ENCODE measurements around the gene RFNG.

Gene RFNG

DNA sequence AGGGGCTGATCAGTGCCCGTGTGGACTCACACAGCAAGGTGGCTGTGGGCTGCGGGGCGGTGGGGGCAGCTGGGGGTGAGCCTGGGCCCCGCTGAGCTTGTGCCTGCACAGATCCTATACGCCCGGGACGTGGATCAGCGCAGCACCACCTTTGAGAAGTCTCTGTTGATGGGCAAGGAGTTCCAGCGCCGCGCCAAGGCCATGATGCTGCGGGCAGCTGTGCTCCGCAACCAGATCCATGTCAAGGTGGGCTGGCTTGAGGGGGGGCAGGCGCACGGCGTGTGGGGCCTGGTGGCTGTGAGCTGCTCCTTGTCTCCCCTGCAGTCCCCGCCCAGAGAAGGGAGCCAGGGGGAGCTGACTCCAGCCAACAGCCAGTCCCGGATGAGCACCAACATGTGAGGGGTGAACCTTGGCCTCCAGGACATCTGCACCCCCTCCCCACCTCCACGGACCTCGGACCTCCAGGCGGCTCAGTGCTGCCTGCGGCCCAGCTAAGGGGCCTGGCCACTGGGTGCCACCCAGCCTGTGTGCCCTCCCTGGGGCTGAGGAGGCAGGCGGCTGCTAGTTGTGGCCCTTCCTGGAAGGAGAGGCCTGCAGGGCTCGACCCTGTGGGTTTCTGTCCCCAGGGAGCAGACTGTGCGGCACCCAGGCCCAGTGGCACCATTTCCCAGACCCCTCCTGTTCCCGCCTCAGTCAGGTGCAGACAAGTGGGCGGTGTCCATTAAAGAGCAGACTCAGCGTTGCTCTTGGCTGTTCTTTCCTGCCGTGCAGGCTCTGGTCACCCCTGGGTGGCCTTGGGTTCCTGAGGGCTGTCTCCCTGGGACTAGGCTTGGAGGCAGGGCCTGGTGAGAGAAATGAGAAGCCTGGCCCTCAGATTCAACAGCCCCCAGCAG, 5.4 kb upstream of the RFNG start:
- no peak for DNase-seq

DNA sequence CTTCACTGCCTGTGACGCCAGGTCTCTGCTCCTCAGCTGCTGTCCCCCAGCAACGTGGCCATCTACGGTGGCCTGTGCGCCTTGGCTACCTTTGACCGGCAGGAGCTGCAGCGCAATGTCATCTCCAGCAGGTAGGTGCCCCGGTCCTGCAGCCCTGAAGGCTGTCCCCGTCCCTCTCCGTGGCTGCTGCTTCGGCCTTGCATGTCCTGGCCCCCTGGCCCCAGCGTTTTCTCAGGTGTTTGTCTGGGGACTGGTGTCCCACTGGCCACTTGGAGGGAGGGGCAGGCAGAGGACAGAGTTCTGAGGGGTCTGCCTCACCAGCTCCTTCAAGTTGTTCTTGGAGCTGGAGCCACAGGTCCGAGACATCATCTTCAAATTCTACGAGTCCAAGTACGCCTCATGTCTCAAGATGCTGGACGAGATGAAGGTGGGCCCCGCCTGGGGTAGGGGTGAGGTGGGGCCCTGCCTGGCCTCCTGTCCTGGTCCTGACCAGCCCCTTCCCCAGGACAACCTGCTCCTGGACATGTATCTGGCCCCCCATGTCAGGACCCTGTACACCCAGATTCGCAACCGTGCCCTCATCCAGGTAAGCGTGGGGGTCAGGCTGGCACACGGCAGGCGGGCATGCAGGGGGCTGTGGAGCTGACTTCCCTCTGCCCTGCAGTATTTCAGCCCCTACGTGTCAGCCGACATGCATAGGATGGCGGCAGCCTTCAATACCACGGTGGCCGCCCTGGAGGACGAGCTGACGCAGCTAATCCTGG, 4.5 kb upstream of the RFNG start:
- DNase-seq: no peak

DNA sequence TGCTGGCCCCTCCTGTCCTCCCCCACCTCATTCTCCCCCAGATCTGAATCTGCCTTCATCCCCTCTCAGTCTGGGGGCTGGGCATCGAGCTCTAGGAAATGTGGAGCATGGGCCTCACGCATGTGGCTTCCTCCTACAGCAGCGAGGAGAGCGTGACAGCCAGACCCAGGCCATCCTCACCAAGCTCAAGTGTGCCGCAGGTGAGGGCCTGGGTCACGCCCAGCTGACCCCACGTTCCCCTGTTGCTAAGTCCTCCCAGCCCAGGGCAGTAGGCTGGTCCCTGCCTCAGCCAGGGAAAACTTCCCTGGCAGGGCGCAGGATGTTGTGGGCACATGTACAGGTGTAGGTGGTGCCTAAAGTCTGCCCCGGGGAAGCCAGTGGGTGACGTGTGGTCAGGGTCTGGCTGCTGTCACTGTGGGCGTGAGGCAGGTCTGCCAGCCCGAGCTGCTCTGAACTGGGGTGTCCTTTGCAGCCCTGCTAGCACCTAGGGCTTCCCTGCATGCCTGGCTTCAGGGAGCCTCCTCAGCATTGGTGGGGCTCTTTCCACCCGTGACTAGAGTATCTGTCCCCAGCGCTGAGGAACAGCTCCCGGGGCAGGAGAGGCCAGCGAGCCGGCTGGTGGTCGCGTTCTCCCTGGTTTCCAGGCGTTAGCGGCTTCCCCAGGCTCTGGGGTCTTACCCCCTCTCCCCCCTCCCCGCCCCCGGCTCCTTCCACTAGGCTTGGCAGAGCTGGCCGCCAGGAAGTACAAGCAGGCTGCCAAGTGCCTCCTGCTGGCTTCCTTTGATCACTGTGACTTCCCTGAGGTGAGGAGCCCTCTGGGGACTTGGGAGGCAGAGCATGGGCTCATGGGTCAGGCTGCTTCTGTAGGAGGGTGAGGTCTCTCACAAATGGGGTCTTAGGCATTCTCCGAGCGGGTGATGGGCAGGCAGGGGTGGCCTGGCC, 3.7 kb upstream of the RFNG start:
- DNase-seq: no peak

DNA sequence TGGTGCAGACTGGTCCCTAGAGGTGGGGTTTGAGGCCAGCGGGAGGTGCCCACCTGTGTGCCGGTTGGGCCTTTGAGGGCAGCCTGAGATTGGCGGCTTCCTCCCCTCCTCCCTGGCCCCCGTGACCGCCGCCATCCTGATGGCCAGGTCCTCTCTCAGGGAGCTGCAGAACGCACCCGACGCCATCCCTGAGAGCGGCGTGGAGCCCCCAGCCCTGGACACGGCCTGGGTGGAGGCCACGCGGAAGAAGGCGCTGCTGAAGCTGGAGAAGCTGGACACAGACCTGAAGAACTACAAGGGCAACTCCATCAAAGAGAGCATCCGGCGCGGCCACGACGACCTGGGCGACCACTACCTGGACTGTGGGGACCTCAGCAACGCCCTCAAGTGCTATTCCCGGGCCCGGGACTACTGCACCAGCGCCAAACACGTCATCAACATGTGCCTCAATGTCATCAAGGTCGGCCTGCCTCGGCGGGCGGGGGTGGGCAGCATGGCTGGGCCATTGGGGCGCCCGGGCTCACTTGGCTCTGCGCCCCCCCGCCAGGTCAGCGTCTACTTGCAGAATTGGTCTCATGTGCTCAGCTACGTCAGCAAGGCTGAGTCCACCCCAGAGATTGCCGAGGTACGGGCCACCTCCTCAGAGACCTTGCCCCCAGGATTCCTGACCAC, 2.9 kb upstream of the RFNG start:
- DNase-seq: no peak

DNA sequence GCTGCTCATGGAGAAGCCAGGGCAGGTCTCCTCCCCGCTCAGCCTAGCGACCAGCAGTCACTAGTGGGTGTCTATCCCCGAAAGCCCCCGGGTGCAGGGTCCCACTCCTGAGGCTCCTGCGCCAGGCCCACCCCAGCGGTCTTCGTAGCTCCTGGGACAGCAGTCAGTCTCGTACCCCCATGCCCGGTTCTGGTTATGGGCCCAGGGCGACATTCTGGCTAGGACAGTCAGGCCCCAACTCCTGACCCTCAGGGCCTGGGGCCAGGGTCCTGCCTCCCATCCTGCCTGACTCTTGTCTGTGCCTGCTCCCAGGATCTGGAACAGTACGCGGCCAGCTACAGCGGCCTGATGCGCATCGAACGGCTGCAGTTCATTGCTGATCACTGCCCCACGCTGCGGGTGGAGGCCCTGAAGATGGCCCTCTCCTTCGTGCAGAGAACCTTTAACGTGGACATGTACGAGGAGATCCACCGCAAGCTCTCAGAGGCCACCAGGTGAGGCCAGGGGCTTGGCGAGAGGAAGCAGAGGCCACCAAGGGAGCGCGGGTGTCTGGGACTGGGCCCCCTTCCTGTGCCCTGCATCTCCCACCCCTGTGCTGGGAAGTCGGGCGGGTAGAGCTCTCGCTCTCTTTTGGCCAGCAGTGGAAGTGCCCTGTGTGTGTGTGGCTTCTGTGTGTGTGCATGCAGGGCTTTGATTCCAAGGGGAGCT, 2.1 kb upstream of the RFNG start:
- DNase-seq: no peak

DNA sequence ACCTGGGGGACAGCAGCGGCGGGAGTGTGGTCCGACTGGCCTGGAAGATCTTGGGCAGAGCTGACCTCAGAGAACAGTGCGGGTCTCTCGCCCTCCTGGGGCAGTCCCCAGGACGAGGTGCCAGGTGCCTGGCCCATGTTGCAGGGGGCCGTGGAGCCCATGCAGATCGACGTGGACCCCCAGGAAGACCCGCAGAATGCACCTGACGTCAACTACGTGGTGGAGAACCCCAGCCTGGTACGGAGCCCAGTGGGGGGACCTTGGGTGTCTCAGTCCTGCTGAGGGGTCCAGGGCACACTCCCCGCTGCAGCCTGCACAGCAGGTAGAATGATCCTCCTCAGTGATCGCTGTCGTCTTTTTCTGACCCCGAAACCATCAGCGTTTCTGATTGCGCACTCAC, 1.5 kb upstream of the RFNG start:
- DNase-seq: no peak

DNA sequence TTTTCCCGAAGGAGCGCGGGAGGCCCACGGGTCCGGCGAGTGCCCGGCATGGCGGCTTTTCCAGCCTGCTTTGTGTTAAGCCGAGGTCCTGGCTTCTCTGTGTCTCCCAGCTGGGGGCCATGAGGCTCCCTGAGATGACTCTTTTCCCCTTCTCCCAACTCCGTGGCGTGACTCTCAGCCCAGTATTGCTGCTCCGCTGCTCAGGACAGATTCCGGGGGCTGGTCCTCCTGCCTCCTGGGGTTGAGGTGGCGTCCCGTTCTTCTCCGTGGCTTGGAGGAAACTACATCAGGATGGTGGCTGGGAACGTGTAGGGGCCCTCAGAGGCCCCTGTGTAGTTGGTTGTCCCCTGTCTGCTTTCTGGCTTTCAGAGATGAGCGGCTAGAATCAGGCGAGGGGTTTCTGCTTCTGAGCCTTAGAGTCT, 1.0 kb upstream of the RFNG start:
- DNase-seq: no peak

DNA sequence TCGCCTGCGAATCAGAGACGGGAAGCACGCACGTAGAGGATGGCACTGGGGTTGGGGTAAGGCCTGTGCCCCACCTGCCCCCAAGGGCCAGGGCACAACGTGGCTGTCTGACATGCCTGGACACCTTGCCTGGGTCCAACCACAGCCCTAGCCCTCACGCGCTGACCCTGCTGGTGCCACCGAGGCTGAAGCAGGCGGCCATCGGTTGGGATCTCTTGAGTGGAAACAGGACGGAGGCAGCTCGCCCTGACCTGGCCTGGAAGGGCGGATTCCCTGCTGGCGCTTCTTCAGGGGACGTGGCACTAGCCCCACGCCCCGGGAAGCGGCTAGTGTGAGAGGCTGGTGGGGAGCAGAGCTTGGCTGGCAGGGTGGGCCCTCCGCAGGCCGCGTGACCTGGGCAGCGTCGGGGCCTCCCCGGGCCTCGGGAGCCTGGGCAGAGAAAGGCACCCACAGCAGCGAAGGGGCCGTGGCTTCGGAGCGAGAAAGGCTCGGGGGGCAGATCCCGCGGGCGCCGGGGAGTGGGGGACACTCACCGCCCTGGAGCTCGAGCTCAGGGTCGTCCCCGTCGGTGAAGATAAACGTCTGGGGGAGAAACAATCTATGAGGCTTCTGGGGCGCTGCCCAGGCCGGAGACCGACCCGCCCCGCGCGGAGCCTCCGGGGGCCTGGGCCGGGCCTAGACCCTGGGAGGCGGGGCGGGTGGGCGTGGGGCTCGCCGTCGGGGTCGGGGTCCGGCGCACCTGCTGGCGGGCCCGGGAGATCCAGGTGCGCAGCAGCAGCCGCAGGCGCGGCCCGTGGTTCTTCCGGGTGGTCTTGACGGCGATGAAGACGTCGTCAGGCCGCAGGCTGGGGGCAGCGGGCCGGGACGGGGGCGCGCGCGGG, 610 bp downstream of the RFNG start:
- DNase-seq: no peak

DNA sequence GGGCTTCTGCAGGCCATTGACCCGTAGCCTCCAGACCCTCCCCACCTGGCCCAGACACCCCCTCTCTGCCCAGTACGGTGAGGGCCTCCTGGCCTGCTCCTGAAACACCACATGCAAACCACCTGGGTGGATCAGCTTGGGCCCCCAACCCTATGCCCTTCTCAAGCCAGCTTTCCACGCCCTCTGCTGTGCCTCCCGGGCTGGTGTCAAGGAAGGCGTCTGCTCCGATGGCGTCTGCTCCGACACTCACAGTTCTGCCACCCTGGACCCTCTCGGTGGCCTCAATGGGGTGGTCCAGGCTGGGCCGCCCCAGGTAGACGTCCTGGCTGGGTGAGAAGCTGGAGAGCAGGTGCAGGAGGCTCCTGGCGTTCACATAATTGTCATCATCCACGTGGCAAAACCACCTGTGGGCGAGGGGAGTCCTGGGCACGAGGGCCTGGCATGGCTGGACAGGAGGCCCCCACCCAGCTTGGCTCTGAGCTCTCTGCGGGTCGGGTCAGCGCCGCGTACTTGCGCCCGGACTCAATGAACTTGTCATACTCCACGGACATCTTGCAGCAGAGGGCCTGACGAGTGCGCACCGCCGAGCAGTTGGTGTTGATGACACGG, 1.4 kb downstream of the RFNG start:
- DNase-seq: no peak

DNA sequence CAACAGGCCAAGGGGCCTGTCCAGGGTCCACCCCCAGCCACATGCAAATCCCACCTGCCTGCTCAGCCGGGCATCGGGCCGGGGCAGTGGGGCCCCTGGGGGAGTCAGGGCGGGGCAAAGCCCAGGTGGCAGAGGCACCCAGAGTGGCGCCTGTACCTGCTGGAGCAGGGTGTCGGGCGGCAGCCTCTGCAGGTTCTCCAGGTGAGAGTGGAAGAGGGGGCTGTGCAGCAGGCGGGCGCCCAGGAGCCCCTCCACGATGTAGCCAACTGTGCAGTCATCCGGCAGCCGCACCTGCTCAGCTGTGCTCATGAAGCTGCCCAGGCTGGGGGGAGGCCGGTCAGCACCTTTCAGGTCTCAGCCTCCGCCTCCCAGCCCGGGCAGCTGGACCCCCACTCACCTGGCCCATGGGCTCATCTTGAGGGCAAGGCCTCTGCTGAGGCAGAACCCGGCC, 2.1 kb downstream of the RFNG start:
- no peak for DNase-seq

DNA sequence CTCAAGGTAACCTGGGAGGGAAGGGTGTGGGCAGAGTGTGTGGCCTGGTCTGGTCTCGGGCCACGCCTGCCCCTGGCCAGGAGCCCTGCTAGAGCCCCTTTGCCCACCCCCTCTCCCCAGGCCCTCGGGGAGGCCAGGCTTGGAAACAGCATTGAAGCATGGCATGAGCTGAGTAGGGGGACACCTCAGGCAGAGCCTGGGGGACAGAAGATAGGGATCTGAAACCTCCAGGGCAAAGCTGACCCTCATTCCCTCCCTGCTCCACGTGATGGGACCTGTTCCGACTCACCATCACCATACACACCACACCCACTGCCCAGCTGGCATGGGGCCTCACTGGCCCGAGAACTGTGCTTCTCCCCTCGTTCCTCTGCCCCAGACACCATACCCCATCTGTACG, 2.5 kb downstream of the RFNG start:
- no peak for DNase-seq

DNA sequence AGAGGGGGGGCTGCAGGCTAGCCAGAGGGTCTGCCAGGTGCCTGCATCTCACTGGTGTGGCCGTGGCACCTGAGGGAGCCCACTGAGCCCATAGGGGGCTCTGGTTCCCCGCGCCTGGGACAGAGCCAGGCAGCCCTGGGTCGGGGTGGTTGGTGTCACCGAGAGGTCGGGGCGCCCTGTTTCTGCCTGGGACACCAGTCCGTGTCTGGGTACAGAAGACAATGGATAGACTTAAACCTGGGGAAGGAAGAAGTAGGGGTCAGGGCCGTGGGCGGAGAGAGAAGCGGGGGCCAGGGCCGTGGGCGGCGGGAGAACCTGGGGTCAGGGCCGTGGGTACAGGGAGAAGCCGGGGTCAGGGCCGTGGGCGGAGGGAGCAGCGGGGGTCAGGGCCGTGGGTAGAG, 3.0 kb downstream of the RFNG start:
- DNase-seq: no peak

DNA sequence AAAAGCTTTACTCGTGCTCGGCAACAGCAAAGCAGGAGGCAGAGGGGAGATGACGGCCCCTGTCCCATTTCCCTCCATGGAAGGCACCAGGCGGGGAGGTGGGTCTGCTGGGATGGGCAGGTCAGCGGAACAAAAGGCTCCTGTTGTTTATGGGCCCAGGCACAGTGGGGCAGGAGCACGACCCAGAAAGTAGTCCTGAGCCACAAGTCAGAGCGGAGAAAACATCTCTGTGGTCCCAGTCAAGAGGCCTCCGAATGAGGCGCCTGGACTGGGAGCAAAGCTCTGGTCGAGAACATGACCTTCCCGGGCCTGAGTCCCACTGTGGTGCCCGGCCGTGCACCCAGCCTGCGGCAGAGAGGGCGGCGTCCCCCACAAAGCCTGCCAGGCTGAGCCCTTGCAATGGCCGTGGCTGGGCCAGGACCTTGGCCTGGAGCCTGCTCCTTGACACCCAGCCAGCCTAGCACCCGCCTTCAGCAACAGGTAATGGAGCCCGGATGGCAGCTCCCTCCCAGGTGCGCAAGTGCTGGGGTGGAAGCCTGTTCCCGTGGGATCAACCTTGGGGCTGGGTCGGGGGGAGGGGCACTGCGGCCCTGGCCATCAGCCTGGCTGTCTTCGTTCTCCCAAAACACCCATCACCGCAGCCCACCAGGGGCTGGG, 3.6 kb downstream of the RFNG start:
- no peak for DNase-seq

DNA sequence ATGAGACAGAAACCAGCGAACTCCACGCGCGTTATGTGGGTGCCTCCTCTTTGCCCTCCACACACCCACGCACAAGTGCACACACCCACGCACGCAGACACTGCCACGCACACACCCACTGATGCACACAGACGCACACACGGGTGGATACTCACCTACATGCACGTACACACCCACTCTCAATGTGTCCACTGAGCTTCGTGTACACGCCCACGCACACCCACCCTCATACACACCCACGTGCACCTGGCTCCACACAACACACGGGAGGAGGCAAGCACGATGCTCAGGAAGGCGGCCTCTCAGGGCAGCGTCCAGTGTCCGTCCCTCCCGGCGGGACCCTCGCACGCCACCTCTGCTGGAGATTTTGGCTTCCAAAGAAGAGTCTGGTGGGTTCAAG, 4.2 kb downstream of the RFNG start:
- no peak for DNase-seq

DNA sequence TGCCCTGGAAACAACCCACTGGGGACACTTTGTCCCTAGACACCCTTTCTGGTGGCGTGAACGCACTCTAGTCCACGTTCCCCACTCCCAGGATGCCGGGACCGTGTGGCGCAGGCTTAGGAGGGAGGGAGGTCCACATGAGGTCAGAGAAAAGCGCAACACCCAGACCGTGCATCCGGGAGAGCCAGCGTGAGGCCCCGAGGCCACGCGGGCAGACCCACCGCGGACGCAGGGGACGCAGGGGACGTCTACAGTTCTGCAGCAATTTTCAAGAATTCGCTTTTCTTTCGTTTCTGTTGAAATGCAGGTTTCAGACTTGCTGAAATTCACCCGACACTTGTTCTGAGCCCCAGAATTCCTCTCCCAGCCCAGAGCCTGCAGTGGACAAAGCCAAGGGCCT, 4.7 kb downstream of the RFNG start:
- DNase-seq: no peak

DNA sequence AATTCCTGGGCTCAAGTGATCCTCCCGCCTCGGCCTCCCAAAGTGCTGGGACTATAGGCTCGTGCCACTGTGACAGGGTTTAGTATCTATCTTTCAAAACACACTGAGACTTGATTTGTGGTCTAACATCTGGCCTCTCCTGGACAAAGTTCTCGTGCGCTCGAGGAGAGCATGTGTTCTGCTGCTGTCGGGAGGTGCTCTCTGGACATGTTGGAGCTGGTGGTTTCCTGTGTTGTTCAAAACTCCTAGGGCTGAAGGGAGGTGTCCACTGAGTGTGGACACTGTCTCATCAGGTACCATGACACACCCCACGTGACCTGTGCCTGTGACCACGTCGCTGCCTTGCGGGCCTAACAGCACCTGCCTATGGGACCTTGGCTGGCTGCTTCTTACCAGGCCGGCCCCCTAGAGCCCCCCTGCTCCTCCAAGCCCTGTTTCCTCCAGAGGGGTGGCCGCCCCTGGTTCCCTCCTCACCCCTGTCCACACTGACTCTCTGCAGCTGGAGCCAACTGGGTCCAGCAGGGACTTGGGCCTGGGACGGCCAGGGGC, 5.6 kb downstream of the RFNG start:
- no peak for DNase-seq

DNA sequence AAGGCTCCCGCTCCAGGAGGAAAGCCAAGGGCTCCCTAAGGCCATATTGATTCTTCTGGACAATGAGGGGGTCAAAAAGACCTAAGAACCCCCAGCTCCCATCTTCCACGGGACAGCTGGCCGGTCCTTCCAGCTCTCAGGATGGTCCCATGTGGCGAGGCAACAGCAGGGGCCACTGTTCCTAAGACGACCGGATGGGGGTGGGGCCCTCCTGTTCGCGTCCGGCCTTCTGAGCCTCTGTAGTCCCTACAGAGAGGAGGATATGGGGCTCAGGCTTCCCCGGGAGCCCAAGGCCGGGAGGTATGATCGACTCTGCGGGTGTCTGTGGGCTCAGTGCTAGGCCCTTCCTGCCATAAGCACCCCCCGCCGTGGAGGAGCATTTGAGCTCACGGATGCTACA, 8.1 kb downstream of the RFNG start:
- DNase-seq: no peak

DNA sequence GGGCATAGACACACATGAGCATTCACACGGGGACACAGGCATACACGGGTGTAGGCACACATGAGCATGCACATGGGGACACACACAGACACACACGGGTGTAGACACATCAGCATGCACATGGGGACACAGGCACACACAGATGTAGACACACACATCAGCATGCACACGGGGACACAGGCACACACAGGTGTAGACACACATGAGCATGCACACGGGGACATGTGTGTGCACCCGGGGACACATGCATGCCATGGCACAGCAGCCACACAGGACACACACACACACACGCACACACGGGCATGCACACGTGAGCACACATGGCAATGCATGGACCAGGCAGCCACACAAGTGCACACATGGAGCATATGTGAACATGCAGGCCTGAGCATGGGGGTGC, 9.0 kb downstream of the RFNG start:
- DNase-seq: no peak

DNA sequence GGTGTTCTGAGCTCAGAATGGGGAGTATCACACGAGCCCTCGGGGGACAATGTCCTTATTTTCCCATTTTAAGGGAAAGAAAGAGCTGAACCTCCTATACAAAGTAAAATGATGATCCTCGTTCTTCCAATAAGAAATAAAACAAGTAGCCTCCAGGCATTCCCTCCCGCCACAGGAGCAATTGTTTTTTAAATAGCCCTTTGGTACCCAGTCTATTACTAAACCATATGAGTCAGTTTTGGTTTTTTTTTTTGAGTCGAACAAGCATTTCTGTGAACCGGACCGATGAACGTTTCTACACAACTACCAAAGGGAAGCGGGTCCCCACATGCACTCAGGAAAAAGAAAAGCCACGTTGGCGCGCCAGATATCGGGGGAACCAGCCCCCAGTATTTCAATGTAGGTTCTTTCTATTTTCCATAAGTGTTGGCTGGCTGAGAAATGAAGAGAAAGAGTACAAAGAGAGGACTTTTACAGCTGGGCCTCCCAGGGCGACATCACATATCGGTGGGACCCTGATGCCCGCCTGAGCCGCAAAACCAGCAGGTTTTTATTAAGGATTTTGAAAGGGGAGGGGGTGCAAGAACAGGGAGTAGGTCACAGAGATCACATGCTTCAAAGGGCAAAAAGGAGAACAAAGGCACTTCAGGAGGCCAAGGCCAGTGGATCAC, 10.3 kb downstream of the RFNG start:
- DNase-seq: no peak

Measured in activated CD4-positive, alpha-beta T cell treated with anti-CD3 and anti-CD28 coated beads, Interleukin-2, Interleukin-6, amounts not matched to agents 100 ng/mL and 50 ng/mL, durations not matched to agents 16 hours and 8 hours (primary cell).